A549 (cell line): ENCODE measurements around the gene CPOX. TPM values are rescaled to one million over a fixed set of nuclear protein-coding genes. Genes with fewer than 3 reads are reported as not detected.
A peak's percentile ranks its signal among the peaks of the same experiment; 100 is the strongest.

Source experiments
- ATAC-seq, 2 experiments: fragments of 200-7000 bp in 1 of 2; fragments of >200 bp in 1 of 2; cut with Nextera tagmentation in 1 of 2; cut with Tn5 transposase in 1 of 2; 3 replicates each; pipeline versions ENCODE4 v1.8.0 to v1.9.1; 2018 to 2020; ENCODE audit warnings: mild to moderate bottlenecking in 1 of 2, moderate library complexity in 1 of 2
- CTCF ChIA-PET: fragments of 300-600 bp; sonication (Branson Sonifier 250); formaldehyde crosslinking; extraction: SDS; loops from one replicate; lab custom pipeline; 2021; ENCODE audit warnings: antibody characterized with exemption, inconsistent platforms; lab: Yijun Ruan, JAX
- POLR2A ChIA-PET: fragments of 350-600 bp; formaldehyde crosslinking; extraction: SDS; loops from one replicate; lab custom pipeline; 2021; ENCODE audit warnings: antibody characterized with exemption, inconsistent platforms; lab: Yijun Ruan, JAX
- DNase-seq, 2 experiments: peaks; one replicate each; pipeline versions ENCODE4 v3.0.0 to v3.0.0-alpha.2; 2011 to 2016; ENCODE audit warnings: low read depth in 1 of 2, low spot score in 1 of 2
- FAIRE-seq: peaks from 2 replicates; lab custom pipeline; 2011; peaks lifted over from hg19 to GRCh38; lab: Jason Lieb, UNC
- H3K27ac ChIP-seq, 2 experiments: fragments of >200 bp; sonication (Bioruptor Twin); formaldehyde crosslinking; 3 replicates each; pipeline ENCODE4 v1.5.1; 2016 to 2017
- H3K4me1 ChIP-seq: fragments of >200 bp; sonication (Bioruptor Twin); formaldehyde crosslinking; 3 replicates; pipeline ENCODE4 v1.6.1; 2016
- H3K4me2 ChIP-seq: fragments of >200 bp; sonication (Bioruptor Twin); formaldehyde crosslinking; 3 replicates; pipeline ENCODE4 v1.6.1; 2016
- H3K4me3 ChIP-seq: fragments of >200 bp; sonication (Bioruptor Twin); formaldehyde crosslinking; 3 replicates; pipeline ENCODE4 v1.5.1; 2016
- H3K9me3 ChIP-seq: fragments of >200 bp; sonication (Bioruptor Twin); formaldehyde crosslinking; 3 replicates; pipeline ENCODE4 v1.6.1; 2016
- BHLHE40 ChIP-seq: IDR thresholded peaks from 2 replicates; pipeline ENCODE4 v1.6.1; 2012; ENCODE audit warnings: low read depth, low read length, inconsistent platforms
- CEBPB ChIP-seq, 2 experiments: fragments of >200 bp in 1 of 2; sonication (Bioruptor Twin) in 1 of 2; formaldehyde crosslinking in 1 of 2; IDR thresholded peaks; 2 replicates each; pipeline ENCODE4 v1.6.1; 2012 to 2016
- CHD4 ChIP-seq: fragments of 200-600 bp; sonication (generic); IDR thresholded peaks from 2 replicates; pipeline ENCODE4 v1.6.1; 2016; ENCODE audit warnings: antibody characterized with exemption, mild to moderate bottlenecking, borderline replicate concordance
- EHMT2 ChIP-seq: fragments of 200-600 bp; sonication (generic); IDR thresholded peaks from 2 replicates; pipeline ENCODE4 v1.6.1; 2016; ENCODE audit warnings: antibody characterized with exemption, low read depth, mild to moderate bottlenecking, moderate library complexity
- ESRRA ChIP-seq: fragments of 150-350 bp; IDR thresholded peaks from 2 replicates; pipeline ENCODE4 v1.6.1; 2014; ENCODE audit warnings: mild to moderate bottlenecking, low read length, borderline replicate concordance
- FOSL2 ChIP-seq, 2 experiments: fragments of 450-650 bp in 1 of 2; fragments of >200 bp in 1 of 2; sonication (Bioruptor Twin) in 1 of 2; formaldehyde crosslinking; IDR thresholded peaks; 2 replicates each; pipeline versions ENCODE4 v1.5.0 to v1.6.1; 2016 to 2020; ENCODE audit warnings: mild to moderate bottlenecking in 1 of 2, moderate library complexity in 1 of 2
- FOXS1 ChIP-seq: fragments of 250-450 bp; sonication (Bioruptor Pico); IDR thresholded peaks from 2 replicates; pipeline ENCODE4 v1.5.0; 2020; ENCODE audit warnings: mild to moderate bottlenecking, moderate library complexity
- GATA3 ChIP-seq: IDR thresholded peaks from 2 replicates; pipeline ENCODE4 v1.6.1; 2012; ENCODE audit warnings: borderline replicate concordance
- HDAC2 ChIP-seq: fragments of 200-600 bp; sonication (generic); IDR thresholded peaks from 2 replicates; pipeline ENCODE4 v1.6.1; 2016
- HOXA7 ChIP-seq: fragments of 250-450 bp; sonication (Bioruptor Pico); IDR thresholded peaks from 2 replicates; pipeline ENCODE4 v1.5.0; 2020; ENCODE audit warnings: mild to moderate bottlenecking, moderate library complexity
- HOXB13 ChIP-seq: fragments of 250-450 bp; sonication (Bioruptor Pico); IDR thresholded peaks from 2 replicates; pipeline ENCODE4 v1.5.0; 2020; ENCODE audit warnings: low read depth, mild to moderate bottlenecking, moderate library complexity
- HOXB5 ChIP-seq: fragments of 250-450 bp; sonication (Bioruptor Pico); IDR thresholded peaks from 2 replicates; pipeline ENCODE4 v1.5.0; 2020; ENCODE audit warnings: mild to moderate bottlenecking, moderate library complexity
- KDM5A ChIP-seq: fragments of 200-600 bp; sonication (generic); IDR thresholded peaks from 2 replicates; pipeline ENCODE4 v1.6.1; 2016; ENCODE audit warnings: antibody characterized with exemption, mild to moderate bottlenecking
- NPAS2 ChIP-seq: fragments of 250-450 bp; sonication (Bioruptor Pico); IDR thresholded peaks from 2 replicates; pipeline ENCODE4 v1.8.0; 2022; ENCODE audit warnings: mild to moderate bottlenecking, moderate library complexity, borderline replicate concordance
- POLR2A ChIP-seq: IDR thresholded peaks from 2 replicates; pipeline ENCODE4 v1.6.1; 2012; ENCODE audit warnings: mild to moderate bottlenecking, low read length
- POLR2AphosphoS2 ChIP-seq: conservative IDR thresholded peaks from 2 replicates; pipeline ENCODE4 v1.6.1; 2012; ENCODE audit warnings: low read length, improper control_type of control experiment, inconsistent platforms
- RAD21 ChIP-seq, 2 experiments: fragments of >200 bp in 1 of 2; sonication (Bioruptor Twin) in 1 of 2; formaldehyde crosslinking in 1 of 2; IDR thresholded peaks in 1 of 2; conservative IDR thresholded peaks in 1 of 2; 2 replicates in 1 of 2; 3 replicates in 1 of 2; pipeline ENCODE4 v1.6.1; 2012 to 2018; ENCODE audit warnings: inconsistent platforms in 1 of 2
- RARB ChIP-seq: fragments of 250-450 bp; sonication (Bioruptor Pico); IDR thresholded peaks from 2 replicates; pipeline ENCODE4 v1.8.0; 2021; ENCODE audit warnings: mild to moderate bottlenecking, moderate library complexity
- RFX5 ChIP-seq: fragments of 450-650 bp; IDR thresholded peaks from 2 replicates; pipeline ENCODE4 v1.7.1; 2014; ENCODE audit warnings: antibody characterized with exemption, mild to moderate bottlenecking, moderate library complexity
- SMC3 ChIP-seq: fragments of >200 bp; sonication (Bioruptor Twin); formaldehyde crosslinking; IDR thresholded peaks from 3 replicates; pipeline ENCODE4 v1.6.1; 2018; ENCODE audit warnings: inconsistent platforms
- TFCP2L1 ChIP-seq: fragments of 250-450 bp; sonication (Bioruptor Pico); IDR thresholded peaks from 2 replicates; pipeline ENCODE4 v1.5.0; 2021; ENCODE audit warnings: mild to moderate bottlenecking
- ZC3H11A ChIP-seq: fragments of 450-650 bp; IDR thresholded peaks from 2 replicates; pipeline ENCODE4 v1.6.1; 2014; ENCODE audit warnings: antibody characterized with exemption, mild to moderate bottlenecking
- ZNF302 ChIP-seq: fragments of 250-450 bp; sonication (Bioruptor Pico); IDR thresholded peaks from 2 replicates; pipeline ENCODE4 v1.9.0; 2021; ENCODE audit warnings: inconsistent platforms, mild to moderate bottlenecking, moderate library complexity
- WGBS: methylation state at CpG from one replicate; pipeline ENCODE4 v1.1.6; 2017; ENCODE audit errors: missing lambda C conversion rate; 5-methylcytosine and 5-hydroxymethylcytosine counted together
- polyA plus RNA-seq, 4 experiments: library from polyadenylated mRNA; depleted of rRNA in 3 of 4; stranded (reverse); fragments of >200 nt; fragmentation: RNase III in 1 of 4; extraction: RNeasy Plus Mini Kit Qiagen cat#74134 plus additional on column Dnase treatment in 1 of 4; gene quantifications; 2 replicates in 3 of 4; 3 replicates in 1 of 4; pipeline ENCODE4 v1.2.3, GENCODE V29; 2011 to 2017
- TF ChIP-seq, protein P1 (sequence below): fragments of 250-450 bp; sonication (Bioruptor Pico); IDR thresholded peaks from 2 replicates; pipeline ENCODE4 v1.5.0; 2021; ENCODE audit warnings: mild to moderate bottlenecking, moderate library complexity, borderline replicate concordance
- TF ChIP-seq, protein P2 (sequence below): IDR thresholded peaks from 2 replicates; pipeline ENCODE4 v1.6.1; 2012
- TF ChIP-seq, protein P3 (sequence below): fragments of >200 bp; sonication (Bioruptor Twin); formaldehyde crosslinking; IDR thresholded peaks from 3 replicates; pipeline ENCODE4 v1.6.1; 2016
- TF ChIP-seq, protein P4 (sequence below): fragments of 450-650 bp; IDR thresholded peaks from 2 replicates; pipeline ENCODE4 v1.6.1; 2014; ENCODE audit warnings: antibody characterized with exemption

CPOX gene
- polyA plus RNA-seq, 2 of the 4 experiments (the other 2 are of a cell fraction), result 25.7 to 30.3 TPM

DNA sequence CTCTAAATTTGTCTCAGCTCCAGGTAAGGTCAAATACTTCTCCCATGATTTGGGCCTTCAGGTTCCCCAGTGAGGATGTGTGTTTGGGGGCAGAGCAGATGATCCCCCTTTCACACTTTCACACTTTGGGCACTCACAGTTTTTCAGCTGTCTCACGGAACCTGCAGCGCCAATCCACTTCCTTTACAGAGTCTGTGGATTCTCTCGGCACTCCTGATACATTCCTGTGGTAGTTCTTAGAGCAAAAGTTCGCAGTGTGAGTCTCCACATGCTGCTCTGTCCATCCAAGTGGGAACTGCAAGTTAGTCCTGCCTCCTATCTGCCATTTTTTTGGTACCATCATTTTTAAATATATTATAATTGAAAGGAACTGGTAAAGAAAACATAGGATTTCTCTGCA lies 20.2 kb upstream of the CPOX start:
- no peak overlapping the region for H3K4me2 ChIP-seq
- H3K27ac ChIP-seq, result no peak overlapping the region
- no peaks in the 10 kb centered on the region for H3K9me3 ChIP-seq
- DNase-seq (no peak), FAIRE-seq (no peak), ATAC-seq (no peak)
- WGBS, result 72% methylated on average over 4 of the region's 4 CpGs
- ChIA-PET CTCF (interaction anchor here (1.0 to 4.0 kb wide), 5 partner anchors 9 to 559 kb away, joined by 3 to 23 read pairs (median 4); no protein-coding TSS in a partner anchor), POLR2A (no interaction called here)
- no peak overlapping the region for H3K4me3 ChIP-seq
- TF ChIP-seq HDAC2, result no peak
- TF ChIP-seq, protein P1, sequence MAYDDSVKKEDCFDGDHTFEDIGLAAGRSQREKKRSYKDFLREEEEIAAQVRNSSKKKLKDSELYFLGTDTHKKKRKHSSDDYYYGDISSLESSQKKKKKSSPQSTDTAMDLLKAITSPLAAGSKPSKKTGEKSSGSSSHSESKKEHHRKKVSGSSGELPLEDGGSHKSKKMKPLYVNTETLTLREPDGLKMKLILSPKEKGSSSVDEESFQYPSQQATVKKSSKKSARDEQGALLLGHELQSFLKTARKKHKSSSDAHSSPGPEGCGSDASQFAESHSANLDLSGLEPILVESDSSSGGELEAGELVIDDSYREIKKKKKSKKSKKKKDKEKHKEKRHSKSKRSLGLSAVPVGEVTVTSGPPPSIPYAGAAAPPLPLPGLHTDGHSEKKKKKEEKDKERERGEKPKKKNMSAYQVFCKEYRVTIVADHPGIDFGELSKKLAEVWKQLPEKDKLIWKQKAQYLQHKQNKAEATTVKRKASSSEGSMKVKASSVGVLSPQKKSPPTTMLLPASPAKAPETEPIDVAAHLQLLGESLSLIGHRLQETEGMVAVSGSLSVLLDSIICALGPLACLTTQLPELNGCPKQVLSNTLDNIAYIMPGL (CRISPR knock-in tag), result no peak
- no peak for TF ChIP-seq TFCP2L1 (CRISPR knock-in tag)
- TF ChIP-seq BHLHE40, result no peak
- no peak for TF ChIP-seq POLR2A
- TF ChIP-seq, protein P2, sequence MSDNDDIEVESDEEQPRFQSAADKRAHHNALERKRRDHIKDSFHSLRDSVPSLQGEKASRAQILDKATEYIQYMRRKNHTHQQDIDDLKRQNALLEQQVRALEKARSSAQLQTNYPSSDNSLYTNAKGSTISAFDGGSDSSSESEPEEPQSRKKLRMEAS, result no peak
- TF ChIP-seq CEBPB (IDR thresholded peaks at IDR 0.05), result no peak
- no peak for TF ChIP-seq RFX5
- no peak for TF ChIP-seq ZNF302 (CRISPR knock-in tag)
- H3K4me1 ChIP-seq, result no peaks in the 10 kb centered on the region

DNA sequence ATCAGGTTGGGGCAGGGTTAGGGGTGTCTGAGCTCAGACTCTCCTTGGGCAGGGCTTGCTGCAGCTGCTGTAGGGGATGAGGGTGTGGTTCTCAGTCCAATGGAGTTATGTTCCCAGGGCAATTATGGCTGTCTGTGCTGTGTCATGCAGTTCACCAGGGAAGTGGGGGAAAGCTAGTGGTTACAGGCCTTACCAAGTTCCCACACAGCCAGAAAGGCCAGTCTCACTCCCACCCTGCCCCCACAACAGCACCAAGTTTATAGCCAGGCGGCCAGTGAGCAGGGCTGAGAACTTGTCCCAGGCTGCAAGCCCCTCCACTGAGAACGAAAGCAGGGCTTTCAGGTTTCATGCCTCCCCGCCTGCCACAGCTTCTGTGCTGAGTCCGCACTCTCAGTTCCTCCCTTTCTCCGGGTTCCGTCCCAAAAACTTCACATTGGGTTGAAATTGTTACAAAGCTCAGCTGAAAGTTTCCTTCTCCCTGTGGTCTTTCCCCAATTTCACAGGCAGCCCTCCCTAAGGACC lies 19.6 kb upstream of the CPOX start:
- ChIA-PET POLR2A (no interaction called here), CTCF (interaction anchor here (1.0 to 4.0 kb wide), 4 partner anchors 11 to 560 kb away, joined by 3 to 23 read pairs (median 4); no protein-coding TSS in a partner anchor)
- no peak overlapping the region for H3K4me2 ChIP-seq
- no peak for TF ChIP-seq RAD21 (conservative IDR thresholded peaks at IDR 0.05 in 1 of 2, IDR thresholded peaks at IDR 0.05 in 1 of 2)
- TF ChIP-seq ESRRA, result no peak
- no peak for TF ChIP-seq BHLHE40
- TF ChIP-seq POLR2AphosphoS2, result no peak
- TF ChIP-seq, protein P3, sequence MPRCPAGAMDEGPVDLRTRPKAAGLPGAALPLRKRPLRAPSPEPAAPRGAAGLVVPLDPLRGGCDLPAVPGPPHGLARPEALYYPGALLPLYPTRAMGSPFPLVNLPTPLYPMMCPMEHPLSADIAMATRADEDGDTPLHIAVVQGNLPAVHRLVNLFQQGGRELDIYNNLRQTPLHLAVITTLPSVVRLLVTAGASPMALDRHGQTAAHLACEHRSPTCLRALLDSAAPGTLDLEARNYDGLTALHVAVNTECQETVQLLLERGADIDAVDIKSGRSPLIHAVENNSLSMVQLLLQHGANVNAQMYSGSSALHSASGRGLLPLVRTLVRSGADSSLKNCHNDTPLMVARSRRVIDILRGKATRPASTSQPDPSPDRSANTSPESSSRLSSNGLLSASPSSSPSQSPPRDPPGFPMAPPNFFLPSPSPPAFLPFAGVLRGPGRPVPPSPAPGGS, result no peak
- TF ChIP-seq SMC3, result no peak
- no peak for TF ChIP-seq HOXB13 (CRISPR knock-in tag)
- TF ChIP-seq ZC3H11A, result no peak
- TF ChIP-seq NPAS2, result no peak
- TF ChIP-seq RFX5, result no peak
- no peak for TF ChIP-seq EHMT2
- no peak for TF ChIP-seq ZNF302 (CRISPR knock-in tag)
- no peak overlapping the region for H3K27ac ChIP-seq
- H3K4me3 ChIP-seq, result no peak overlapping the region
- DNase-seq, result no peak
- no peak; a peak in 1 of 6 replicates for ATAC-seq
- 77% methylated on average over 6 of the region's 6 CpGs for WGBS
- H3K4me1 ChIP-seq, result no peaks in the 10 kb centered on the region
- FAIRE-seq, result no peak
- no peaks in the 10 kb centered on the region for H3K9me3 ChIP-seq

DNA sequence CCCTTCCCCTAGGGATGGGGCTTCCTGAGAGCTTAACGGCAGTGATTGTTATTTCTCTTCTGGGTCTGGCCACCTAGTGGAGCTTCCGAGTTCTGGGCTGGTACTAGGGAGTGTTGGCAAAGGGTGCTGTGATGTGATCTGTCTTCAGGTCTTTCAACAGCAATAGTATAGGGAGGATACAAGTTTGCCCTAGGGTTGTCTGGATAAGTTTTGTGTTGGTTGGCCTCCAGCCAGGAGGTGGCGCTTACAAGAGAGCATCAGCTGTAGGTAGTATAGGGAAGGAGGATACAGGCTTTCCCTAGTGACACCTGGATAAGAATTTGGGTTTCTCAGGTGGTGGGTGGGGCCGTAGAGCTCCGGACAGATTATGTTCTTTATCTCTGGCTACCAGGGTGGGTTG lies 19.2 kb upstream of the CPOX start:
- WGBS, result 60% methylated on average over 5 of the region's 5 CpGs
- Histone ChIP-seq H3K4me2 (no peak overlapping the region), H3K9me3 (no peaks in the 10 kb centered on the region), H3K4me3 (no peak overlapping the region), H3K27ac (no peak overlapping the region), H3K4me1 (no peaks in the 10 kb centered on the region)
- ATAC-seq (peak; percentile 39 to 68; a peak in 3 of 6 replicates), FAIRE-seq (no peak), DNase-seq (peak in 1 of 2 experiments; percentile 16)
- POLR2A ChIA-PET, result no interaction called here
- CTCF ChIA-PET, result interaction anchor here (1.0 to 4.0 kb wide), 4 partner anchors 11 to 560 kb away, joined by 3 to 23 read pairs (median 4); no protein-coding TSS in a partner anchor
- TF ChIP-seq GATA3 (no peak), FOXS1 (CRISPR knock-in tag) (no peak), ZC3H11A (no peak), RAD21 (conservative IDR thresholded peaks at IDR 0.05 in 1 of 2, IDR thresholded peaks at IDR 0.05 in 1 of 2) (no peak), HOXB5 (CRISPR knock-in tag) (no peak), POLR2A (no peak), EHMT2 (no peak), RARB (CRISPR knock-in tag) (no peak), CHD4 (no peak), KDM5A (no peak), POLR2AphosphoS2 (no peak), HOXA7 (CRISPR knock-in tag) (no peak), BHLHE40 (no peak), NPAS2 (no peak), SMC3 (no peak), FOSL2 (IDR thresholded peaks at IDR 0.05) (no peak), FOSL2 (CRISPR knock-in tag; IDR thresholded peaks at IDR 0.05) (no peak)
- TF ChIP-seq, protein P3, result no peak
- TF ChIP-seq, protein P4, sequence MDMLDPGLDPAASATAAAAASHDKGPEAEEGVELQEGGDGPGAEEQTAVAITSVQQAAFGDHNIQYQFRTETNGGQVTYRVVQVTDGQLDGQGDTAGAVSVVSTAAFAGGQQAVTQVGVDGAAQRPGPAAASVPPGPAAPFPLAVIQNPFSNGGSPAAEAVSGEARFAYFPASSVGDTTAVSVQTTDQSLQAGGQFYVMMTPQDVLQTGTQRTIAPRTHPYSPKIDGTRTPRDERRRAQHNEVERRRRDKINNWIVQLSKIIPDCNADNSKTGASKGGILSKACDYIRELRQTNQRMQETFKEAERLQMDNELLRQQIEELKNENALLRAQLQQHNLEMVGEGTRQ, result no peak
- TF ChIP-seq, protein P2, result no peak
